RPMI7951 (cell line): ENCODE results near the gene GLTP. TPM values are rescaled to one million over a fixed set of nuclear protein-coding genes. Genes with fewer than 3 reads are reported as not detected.
"Not testable (repeated sequence)": the region's sequence is repeated elsewhere in the genome, so short reads cannot be mapped to it uniquely, and the experiment has no call there.

Source experiments
- DNase-seq: peaks from one replicate; pipeline ENCODE4 v3.0.0-alpha.2; 2012; ENCODE audit warnings: low read depth
- total RNA-seq: library from RNA; depleted of rRNA; stranded (reverse); fragments of >200 nt; shearing (Covaris generic); gene quantifications from 2 replicates; pipeline ENCODE4 v1.2.3, GENCODE V29; 2014

Gene GLTP
- total RNA-seq, 1 experiment from 2014 or later, result 35.7 TPM

- DNase-seq, result no peak
Measured at GRCh38 chr12:109877504-109878246, 2.7 kb downstream of the GLTP start.

GRCh38 chr12:109876406-109876805, 3.9 kb downstream of the GLTP start:
- DNase-seq, result no peak

- DNase-seq, result no peak
Measured at GRCh38 chr12:109875572-109876131, 4.7 kb downstream of the GLTP start.

- no peak for DNase-seq
Measured at GRCh38 chr12:109873653-109874052, 6.7 kb downstream of the GLTP start.

DNA sequence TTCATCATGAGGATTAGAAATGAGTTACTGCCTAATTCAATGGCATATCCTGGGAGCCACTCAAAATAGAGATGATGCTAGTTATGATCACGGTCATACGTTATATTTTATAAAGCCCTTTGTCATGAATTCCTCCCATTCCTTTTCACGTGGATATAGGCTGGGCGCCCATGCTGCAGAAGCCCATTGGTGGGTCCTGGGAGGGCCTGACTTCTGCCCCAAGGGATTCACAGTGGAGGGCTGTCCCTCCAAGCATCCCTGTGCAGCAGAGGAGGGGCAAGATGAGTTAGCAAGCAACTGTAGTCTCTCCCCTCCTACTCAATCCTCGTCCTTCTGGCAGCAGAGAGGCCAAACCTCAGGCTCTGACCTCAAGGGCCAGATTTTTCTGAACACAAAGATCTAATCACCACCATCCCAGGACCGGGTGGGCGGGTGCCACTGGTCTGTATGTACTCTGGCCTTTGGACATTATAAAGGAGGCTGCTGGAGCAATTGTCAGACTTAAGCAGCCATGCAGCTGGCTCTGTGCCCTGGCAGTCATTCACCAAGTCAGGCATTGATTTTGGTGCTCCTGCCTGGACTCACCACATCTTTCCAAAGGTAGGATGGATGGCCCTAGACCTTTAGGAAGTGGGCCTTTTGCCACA, 8.6 kb downstream of the GLTP start:
- no peak for DNase-seq

- no peak for DNase-seq
Measured at GRCh38 chr12:109870648-109871047, 9.7 kb downstream of the GLTP start.

- no peak for DNase-seq
Measured at GRCh38 chr12:109868182-109869051, 11.9 kb downstream of the GLTP start.

DNA sequence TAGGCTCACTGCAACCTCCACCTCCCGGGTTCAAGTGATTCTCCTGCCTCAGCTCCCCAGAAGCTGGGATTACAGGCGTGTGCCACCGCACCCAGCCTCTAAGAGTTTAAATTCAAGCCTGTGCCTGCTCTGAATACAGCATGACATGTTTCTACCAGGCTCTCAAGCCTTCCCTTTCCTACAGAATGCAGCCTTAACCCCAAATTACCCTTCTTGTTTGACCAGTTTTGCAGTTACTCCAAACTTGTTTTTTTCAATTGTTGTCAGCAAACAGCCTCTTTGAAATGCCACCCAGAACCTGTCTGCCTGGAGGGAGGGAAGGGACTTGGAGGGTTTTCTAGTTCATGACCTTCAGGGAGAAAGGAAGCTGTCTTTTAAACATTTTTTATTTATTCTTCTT, 15.4 kb downstream of the GLTP start:
- DNase-seq, result no peak

GRCh38 chr12:109863847-109864712, 16.3 kb downstream of the GLTP start:
- no peak for DNase-seq

DNA sequence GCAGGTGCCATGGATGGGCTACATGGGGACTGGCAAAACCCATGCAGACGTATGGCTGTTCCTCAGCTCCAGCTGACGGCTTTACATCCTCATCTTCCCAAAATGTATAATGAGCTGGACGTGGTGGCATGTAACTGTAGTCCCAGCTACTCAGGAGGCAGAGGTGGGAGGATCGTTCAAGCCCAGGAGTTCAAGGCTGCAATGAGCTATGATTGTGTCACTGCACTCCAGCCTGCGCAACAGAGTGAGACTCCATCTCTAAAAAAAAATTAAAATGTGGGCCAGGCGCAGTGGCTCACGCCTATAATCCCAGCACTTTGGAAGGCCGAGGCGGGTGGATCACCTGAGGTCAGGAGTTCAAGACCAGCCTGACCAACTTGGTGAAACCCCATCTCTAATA, 17.9 kb downstream of the GLTP start:
- DNase-seq, result not testable (repeated sequence)

GRCh38 chr12:109861689-109862314, 18.5 kb downstream of the GLTP start:
- no peak for DNase-seq

GRCh38 chr12:109860977-109861376, 19.4 kb downstream of the GLTP start:
- no peak for DNase-seq

- DNase-seq, result no peak
Measured at GRCh38 chr12:109858764-109859163, 21.6 kb downstream of the GLTP start.

DNA sequence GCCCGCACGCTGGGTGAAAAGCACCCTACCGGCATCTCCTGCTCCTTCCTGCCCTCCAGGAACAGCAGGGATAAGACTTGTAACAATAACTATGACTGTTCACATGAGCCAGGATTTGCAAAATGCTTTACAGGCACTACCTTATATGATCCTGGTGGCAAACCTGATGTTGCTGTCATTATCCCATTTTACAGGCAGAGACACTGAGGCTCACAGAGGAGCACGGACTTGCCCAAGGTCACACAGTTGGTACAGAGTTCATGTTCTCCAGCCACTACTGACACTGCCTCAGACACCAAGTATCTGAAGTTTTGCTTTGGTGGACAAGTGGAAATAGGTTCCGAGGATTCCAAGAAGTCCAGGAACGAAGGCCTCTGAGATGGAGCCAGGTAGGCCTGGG, 22.6 kb downstream of the GLTP start:
- no peak for DNase-seq

DNA sequence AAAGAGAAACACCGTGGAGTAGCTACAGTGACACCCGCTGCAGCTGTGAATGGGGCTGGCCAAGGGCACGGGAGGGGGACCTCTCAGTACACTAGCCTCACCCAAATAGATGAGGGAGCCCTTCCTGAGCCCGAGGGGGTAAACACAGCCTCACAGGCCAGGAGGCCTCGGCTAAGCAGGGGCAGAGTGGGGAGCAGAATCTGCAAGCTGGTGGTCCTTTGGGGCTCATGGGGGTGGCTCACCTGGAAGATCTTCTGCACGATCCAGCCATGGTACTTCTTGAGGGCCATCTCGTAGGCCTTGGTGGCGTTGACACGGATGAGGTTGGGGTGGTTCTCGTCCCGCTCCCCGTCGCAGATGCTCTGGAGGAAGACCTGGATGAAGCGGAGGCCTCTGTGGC, 25.0 kb downstream of the GLTP start:
- DNase-seq, result no peak

GRCh38 chr12:109850518-109850917, 29.8 kb downstream of the GLTP start:
- DNase-seq, result not testable (repeated sequence)

DNA sequence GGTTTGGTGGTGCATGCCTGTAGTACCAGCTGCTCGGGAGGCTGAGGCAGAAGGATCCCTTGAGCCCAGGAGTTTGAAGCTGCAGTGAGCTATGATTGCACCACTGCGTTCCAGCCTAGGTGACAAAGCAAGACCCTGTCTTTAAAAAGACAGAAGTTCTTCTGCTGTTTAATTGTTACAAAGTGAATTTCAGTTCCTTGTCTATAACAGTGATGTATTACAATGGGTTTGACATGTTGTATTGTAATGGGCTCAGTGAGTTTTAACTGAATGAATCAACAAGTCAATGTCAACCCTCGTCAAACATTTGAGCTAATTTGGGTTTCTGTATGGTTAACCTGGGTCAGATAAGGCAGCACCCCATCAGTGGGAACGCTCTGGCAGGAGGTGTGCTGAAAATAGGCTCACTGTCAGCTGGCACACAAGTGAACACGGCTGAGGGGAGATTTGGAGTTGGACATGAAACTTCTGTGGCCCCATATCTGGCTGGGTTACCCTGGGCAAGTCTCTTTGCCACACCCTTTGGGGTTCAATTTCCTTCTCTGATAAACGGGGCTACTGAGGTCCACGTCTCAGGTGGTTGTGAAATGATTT, 33.1 kb downstream of the GLTP start:
- no peak for DNase-seq

- DNase-seq, result no peak
Measured at GRCh38 chr12:109845824-109846205, 34.5 kb downstream of the GLTP start.

GRCh38 chr12:109844983-109845823, 35.1 kb downstream of the GLTP start:
- DNase-seq, result peak; percentile 61
